ENCODE results near the gene EXOSC6. TPM values are rescaled to one million over a fixed set of nuclear protein-coding genes. Genes with fewer than 3 reads are reported as not detected.
"Not testable (repeated sequence)": the region's sequence is repeated elsewhere in the genome, so short reads cannot be mapped to it uniquely, and the experiment has no call there.

The EXOSC6 gene
- total RNA-seq, 4 donors from 2014 or later: 26.4 to 44.6 (median 26.8) TPM

- WGBS: 89% methylated on average over 1 of the region's 1 CpG
- Histone ChIP-seq H3K27ac (no peak overlapping the region), H3K4me1 (no peaks in the 10 kb centered on the region), H3K9me3 (no peaks in the 10 kb centered on the region), H3K36me3 (peaks cover 98% of the 10 kb centered on the region), H3K27me3 (no peaks in the 10 kb centered on the region), H3K4me3 (no peak overlapping the region)
- no peak for TF ChIP-seq POLR2AphosphoS5 (IDR thresholded peaks at IDR 0.05)
- TF ChIP-seq EP300 (IDR thresholded peaks at IDR 0.05): no peak
- no peak for TF ChIP-seq POLR2A (IDR thresholded peaks at IDR 0.05)
- no peak for TF ChIP-seq CTCF (IDR thresholded peaks at IDR 0.05)
- no peak for DNase-seq (ENCODE audit: low spot score in 2 of 2)
Measured at GRCh38 chr16:70276392-70276791, 24.7 kb upstream of the EXOSC6 start.

- WGBS: 83% methylated on average over 10 of the region's 10 CpGs
- no peak for TF ChIP-seq POLR2A (IDR thresholded peaks at IDR 0.05)
- no peak for TF ChIP-seq CTCF (IDR thresholded peaks at IDR 0.05)
- no peak for TF ChIP-seq EP300 (IDR thresholded peaks at IDR 0.05)
- TF ChIP-seq POLR2AphosphoS5 (IDR thresholded peaks at IDR 0.05): no peak
Measured at GRCh38 chr16:70271696-70272095, 20.0 kb upstream of the EXOSC6 start.

GRCh38 chr16:70270176-70270575 lies 18.4 kb upstream of the EXOSC6 start:
- no peaks in the 10 kb centered on the region for H3K27me3 ChIP-seq
- H3K4me1 ChIP-seq: no peaks in the 10 kb centered on the region
- no peak overlapping the region for H3K27ac ChIP-seq
- H3K4me3 ChIP-seq: no peak overlapping the region
- no peak for DNase-seq (ENCODE audit: low spot score in 2 of 2)
- 92% methylated on average over 3 of the region's 3 CpGs for WGBS
- no peaks in the 10 kb centered on the region for H3K9me3 ChIP-seq
- peaks cover 97% of the 10 kb centered on the region for H3K36me3 ChIP-seq
- no peak for TF ChIP-seq POLR2A (IDR thresholded peaks at IDR 0.05)
- no peak for TF ChIP-seq POLR2AphosphoS5 (IDR thresholded peaks at IDR 0.05)
- TF ChIP-seq EP300 (IDR thresholded peaks at IDR 0.05): no peak
- no peak for TF ChIP-seq CTCF (IDR thresholded peaks at IDR 0.05)

More at GRCh38 chr16:70271696-70272095, 20.0 kb upstream of the EXOSC6 start:
- Histone ChIP-seq H3K36me3 (peaks cover 97% of the 10 kb centered on the region), H3K27ac (no peak overlapping the region), H3K27me3 (no peaks in the 10 kb centered on the region), H3K4me1 (no peaks in the 10 kb centered on the region), H3K4me3 (no peak overlapping the region), H3K9me3 (no peaks in the 10 kb centered on the region)
- DNase-seq (ENCODE audit: low spot score in 2 of 2): no peak

- no peaks in the 10 kb centered on the region for H3K27me3 ChIP-seq
- H3K4me1 ChIP-seq: no peaks in the 10 kb centered on the region
- no peak overlapping the region for H3K27ac ChIP-seq
- H3K36me3 ChIP-seq: peaks cover 97% of the 10 kb centered on the region
- WGBS: 85% methylated on average over 10 of the region's 12 CpGs
- H3K4me3 ChIP-seq: no peak overlapping the region
- DNase-seq (ENCODE audit: low spot score in 2 of 2): no peak
- no peaks in the 10 kb centered on the region for H3K9me3 ChIP-seq
- TF ChIP-seq POLR2A (IDR thresholded peaks at IDR 0.05): no peak
- TF ChIP-seq CTCF (IDR thresholded peaks at IDR 0.05): no peak
- TF ChIP-seq POLR2AphosphoS5 (IDR thresholded peaks at IDR 0.05): no peak
- no peak for TF ChIP-seq EP300 (IDR thresholded peaks at IDR 0.05)
Measured at GRCh38 chr16:70269471-70269870, 17.7 kb upstream of the EXOSC6 start.

GRCh38 chr16:70267922-70268321 lies 16.2 kb upstream of the EXOSC6 start:
- H3K36me3 ChIP-seq: peaks cover 99% of the 10 kb centered on the region
- H3K4me3 ChIP-seq; H3K27me3 ChIP-seq; H3K4me1 ChIP-seq; DNase-seq (ENCODE audit: low spot score in 2 of 2); H3K27ac ChIP-seq; H3K9me3 ChIP-seq: not testable (repeated sequence)
- whole genome bisulfite sequencing: 95% methylated on average over 10 of the region's 10 CpGs

GRCh38 chr16:70267516-70267915 lies 15.8 kb upstream of the EXOSC6 start:
- Histone ChIP-seq H3K4me1 (no peaks in the 10 kb centered on the region), H3K4me3 (no peak overlapping the region), H3K36me3 (peaks cover 99% of the 10 kb centered on the region), H3K9me3 (no peaks in the 10 kb centered on the region), H3K27me3 (no peaks in the 10 kb centered on the region), H3K27ac (no peak overlapping the region)
- peak in 1 of 2 donors; percentile 34 for DNase-seq (ENCODE audit: low spot score in 2 of 2)
- WGBS: 41% methylated on average over 6 of the region's 6 CpGs
- no peak for TF ChIP-seq POLR2AphosphoS5 (IDR thresholded peaks at IDR 0.05)
- peak; percentile 24 to 52 for TF ChIP-seq CTCF (IDR thresholded peaks at IDR 0.05)

- not testable (repeated sequence) for H3K27ac ChIP-seq; H3K4me1 ChIP-seq; H3K9me3 ChIP-seq; DNase-seq (ENCODE audit: low spot score in 2 of 2); H3K27me3 ChIP-seq; H3K4me3 ChIP-seq
- peaks cover 96% of the 10 kb centered on the region for H3K36me3 ChIP-seq
- WGBS: 94% methylated on average over 6 of the region's 6 CpGs
Measured at GRCh38 chr16:70259903-70260302, 8.2 kb upstream of the EXOSC6 start.

All from suprapubic skin (tissue), 4 donors.